Measurements from ENCODE around the gene CLSTN2.

CLSTN2 gene

GRCh38 chr3:139935016-139935865 is at the start of gene CLSTN2:
CLSTN2 (plus strand) TSS chr3:139935185.
- DNase-seq = peak; percentile 55

GRCh38 chr3:139887431-139887830 is 47.6 kb upstream of the CLSTN2 start:
- no peak for DNase-seq

GRCh38 chr3:139888561-139889140 is 46.3 kb upstream of the CLSTN2 start:
- no peak for DNase-seq

- no peak for DNase-seq
Measured at GRCh38 chr3:139893267-139893962, 41.6 kb upstream of the CLSTN2 start.

GRCh38 chr3:139893963-139894642 is 40.9 kb upstream of the CLSTN2 start:
- DNase-seq = no peak

GRCh38 chr3:139894643-139894989 is 40.4 kb upstream of the CLSTN2 start:
- DNase-seq = no peak

GRCh38 chr3:139897759-139898158 is 37.2 kb upstream of the CLSTN2 start:
- no peak for DNase-seq

- no peak for DNase-seq
Measured at GRCh38 chr3:139906418-139906817, 28.6 kb upstream of the CLSTN2 start.

- no peak for DNase-seq
Measured at GRCh38 chr3:139909811-139910210, 25.2 kb upstream of the CLSTN2 start.

- DNase-seq = no peak
Measured at GRCh38 chr3:139916271-139916670, 18.7 kb upstream of the CLSTN2 start.

- no peak for DNase-seq
Measured at GRCh38 chr3:139917226-139917785, 17.7 kb upstream of the CLSTN2 start.

GRCh38 chr3:139928708-139929505 is 6.1 kb upstream of the CLSTN2 start:
- DNase-seq = no peak

GRCh38 chr3:139930211-139930610 is 4.8 kb upstream of the CLSTN2 start:
- no peak for DNase-seq

- no peak for DNase-seq
Measured at GRCh38 chr3:139933766-139934165, 1.2 kb upstream of the CLSTN2 start.

GRCh38 chr3:139934613-139935015 is 371 bp upstream of the CLSTN2 start:
- DNase-seq = peak; percentile 74

- no peak for DNase-seq
Measured at GRCh38 chr3:139935866-139936817, 1.2 kb downstream of the CLSTN2 start.

GRCh38 chr3:139937674-139938279 is 2.8 kb downstream of the CLSTN2 start:
- DNase-seq = peak; percentile 21

- no peak for DNase-seq
Measured at GRCh38 chr3:139939681-139940190, 4.8 kb downstream of the CLSTN2 start.

- DNase-seq = no peak
Measured at GRCh38 chr3:139940622-139941021, 5.6 kb downstream of the CLSTN2 start.

GRCh38 chr3:139941580-139941979 is 6.6 kb downstream of the CLSTN2 start:
- DNase-seq = no peak
